T1000 (cell line): ENCODE measurements around the gene TMEM14A.
"Not testable (repeated sequence)": the region's sequence is repeated elsewhere in the genome, so short reads cannot be mapped to it uniquely, and the experiment has no call there.

Experiments
- DNase-seq: peaks from one replicate; lab custom pipeline; 2025; ENCODE audit warnings: mixed read lengths; lab: John Stamatoyannopoulos, UW

The TMEM14A gene

DNA sequence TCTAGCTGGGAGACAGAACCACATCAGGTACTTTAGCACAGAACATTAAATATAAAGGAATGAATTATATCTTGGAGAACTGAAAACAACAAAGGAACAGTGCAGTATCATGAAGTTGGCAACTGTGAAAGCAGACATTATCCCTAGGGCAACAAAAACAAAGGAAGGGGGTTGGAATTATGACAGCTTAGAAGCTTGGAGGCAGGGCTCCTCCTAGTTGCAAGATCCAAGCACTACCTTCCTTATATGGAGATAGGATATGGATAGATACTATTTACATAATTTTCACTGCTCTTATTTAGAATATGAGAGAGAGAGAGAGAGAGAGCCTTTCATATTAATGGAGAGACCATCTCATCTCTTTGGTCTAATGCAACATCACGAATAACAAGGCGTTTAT is 27.0 kb downstream of the TMEM14A start:
- DNase-seq: no peak

DNA sequence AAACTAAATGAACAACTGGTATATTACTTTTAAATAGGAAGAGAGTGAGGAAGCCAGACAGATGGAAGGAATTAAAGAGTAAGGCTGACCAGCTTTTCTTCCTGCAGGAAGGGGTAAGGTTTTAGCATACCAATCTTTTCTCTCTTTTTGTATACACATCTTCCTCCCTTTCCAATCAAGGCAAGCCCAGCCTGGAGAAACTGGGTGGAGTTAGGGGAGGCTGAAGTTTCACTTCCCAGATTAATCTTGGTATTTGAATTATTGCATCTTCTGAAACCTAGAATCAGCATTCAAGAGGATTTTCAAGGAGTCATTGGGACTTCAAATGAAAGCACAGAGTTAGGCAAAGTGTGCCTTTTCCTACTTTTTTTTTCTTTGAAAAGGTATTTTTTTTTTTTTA is 33.1 kb downstream of the TMEM14A start:
- no peak for DNase-seq

DNA sequence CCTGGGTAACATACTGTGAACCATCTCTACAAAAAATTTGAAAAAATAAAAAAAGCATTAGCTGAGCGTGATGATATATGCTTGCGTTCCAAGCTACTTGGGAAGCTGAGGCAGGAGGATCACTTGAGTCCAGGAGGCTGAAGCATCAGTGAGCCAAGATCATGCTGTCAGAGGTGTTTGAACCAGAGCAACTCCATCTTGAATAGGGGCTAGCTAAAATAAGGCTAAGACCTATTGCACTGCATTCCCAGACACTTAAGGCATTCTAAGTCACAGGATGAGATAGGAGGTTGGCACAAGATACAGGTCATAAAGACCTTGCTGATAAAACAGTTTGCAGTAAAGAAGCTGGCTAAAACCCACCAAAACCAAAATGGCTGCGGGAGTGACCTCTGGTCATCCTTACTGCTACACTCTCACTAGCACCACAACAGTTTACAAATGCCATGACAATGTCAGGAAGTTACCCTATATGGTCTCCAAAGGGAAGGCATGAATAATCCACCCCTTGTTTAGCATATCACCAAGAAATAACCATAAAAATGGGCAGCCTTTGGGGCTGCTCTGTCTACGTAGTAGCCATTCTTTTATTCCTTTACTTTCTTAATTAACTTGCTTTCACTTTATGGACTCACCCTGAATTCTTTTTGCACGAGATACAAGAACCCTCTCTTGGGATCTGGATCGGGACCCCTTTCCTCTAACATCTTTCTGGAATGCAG is 34.0 kb downstream of the TMEM14A start:
- not testable (repeated sequence) for DNase-seq

DNA sequence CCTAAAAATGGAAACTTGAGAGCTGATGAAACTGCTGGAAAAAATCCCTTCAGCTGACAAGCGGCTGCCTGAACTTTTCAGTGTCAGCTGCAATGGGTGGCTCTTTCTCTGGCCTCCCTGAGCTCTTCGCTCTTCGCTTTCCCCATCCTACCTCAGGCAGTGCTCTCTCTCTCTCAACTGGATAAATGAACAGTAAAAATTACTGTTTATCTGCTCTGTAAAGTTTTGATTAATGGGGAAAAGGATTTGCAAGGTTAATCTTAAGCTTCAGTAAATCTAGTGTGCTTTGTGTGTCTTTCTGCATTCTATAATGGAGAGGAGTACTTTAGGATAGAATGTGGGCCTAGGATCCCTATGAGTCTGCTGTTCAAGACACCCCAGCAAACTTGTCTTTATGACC is 35.1 kb downstream of the TMEM14A start:
- no peak for DNase-seq

DNA sequence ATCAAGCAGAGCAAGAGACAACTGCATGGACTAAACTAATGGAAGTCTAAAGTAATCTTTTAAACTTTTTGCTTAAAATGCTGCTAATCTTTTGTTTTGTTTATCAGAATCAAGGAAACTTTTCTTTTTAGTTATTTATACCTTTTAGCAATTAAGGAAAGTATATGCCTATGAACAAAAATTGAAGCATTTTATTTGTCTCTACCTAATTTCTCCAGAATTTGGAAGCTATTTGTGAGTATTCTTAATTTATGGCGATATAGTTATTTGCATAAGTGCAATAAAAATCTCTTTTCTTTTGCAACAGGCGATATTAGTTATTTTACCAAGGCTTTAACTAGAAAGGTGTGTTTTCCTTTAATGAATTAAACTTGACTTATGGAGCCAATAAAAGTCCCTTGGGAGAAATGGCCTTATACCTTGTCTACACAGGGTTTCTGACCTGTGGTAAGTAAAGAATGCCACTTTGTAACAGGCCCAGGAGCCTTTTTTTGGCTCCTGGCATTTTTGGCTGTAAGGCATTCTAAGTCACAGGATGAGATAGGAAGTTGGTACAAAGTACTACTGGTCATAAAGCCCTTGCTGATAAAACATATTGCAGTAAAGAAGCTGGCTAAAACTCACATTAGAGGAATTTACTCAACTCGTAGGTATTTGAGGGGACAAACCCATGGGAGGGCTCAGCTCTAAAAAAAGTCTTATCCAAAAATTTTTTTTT is 37.2 kb downstream of the TMEM14A start:
- no peak for DNase-seq

DNA sequence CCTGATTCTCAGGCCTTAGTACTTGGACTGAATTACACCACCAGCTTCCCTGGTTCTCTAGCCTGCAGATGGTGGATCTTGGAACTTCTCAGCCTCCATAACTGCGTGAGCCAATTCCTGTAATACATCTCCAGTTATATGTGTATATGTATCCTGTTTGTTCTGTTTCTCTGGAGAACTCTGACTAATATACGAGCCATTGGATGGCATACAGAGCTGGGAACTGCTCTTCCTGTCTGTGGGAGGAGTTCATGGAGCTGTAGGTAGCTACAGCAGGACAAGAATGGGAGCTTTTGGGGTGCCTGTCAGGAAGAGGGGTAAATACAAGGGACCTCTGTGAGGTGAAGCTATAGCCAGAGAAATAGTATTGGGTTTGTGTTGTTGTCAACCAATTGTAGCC is 41.2 kb downstream of the TMEM14A start:
- DNase-seq: no peak

DNA sequence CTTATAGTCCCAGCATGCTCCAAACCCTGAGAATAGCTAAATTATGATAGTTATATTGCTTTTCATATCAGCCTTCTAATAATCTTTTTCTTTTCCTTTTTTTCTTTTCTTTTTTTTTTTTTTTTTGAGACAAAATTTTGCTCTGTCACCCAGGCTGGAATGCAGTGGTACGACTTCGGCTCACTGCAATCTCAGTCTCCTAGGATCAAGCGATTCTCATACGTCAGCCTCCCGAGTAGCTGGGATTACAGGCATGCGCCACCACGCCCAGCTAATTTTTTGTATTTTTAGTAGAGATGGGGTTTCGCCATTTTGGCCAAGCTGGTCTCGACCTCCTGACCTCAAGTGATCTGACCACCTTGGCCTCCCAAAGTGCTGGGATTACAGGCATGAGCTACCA is 43.8 kb downstream of the TMEM14A start:
- DNase-seq: not testable (repeated sequence)

DNA sequence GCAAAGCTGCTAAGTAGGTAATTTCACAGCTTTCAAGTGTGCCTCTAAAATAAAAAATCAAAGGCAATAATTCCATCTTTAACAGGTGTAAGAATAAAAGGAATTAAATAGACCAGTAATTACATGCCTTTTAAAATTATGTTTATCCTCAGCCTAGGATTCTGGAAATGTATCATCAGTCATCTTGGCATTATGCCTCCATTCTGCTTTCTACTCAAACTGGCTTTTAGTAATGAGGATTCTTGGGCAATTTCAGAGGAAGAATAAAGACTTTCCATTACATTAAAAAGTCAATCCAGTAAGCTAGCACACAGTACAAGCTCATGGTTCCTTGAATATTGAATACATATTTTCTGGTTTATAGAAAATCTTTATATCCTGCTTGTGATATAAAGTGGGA is 47.6 kb downstream of the TMEM14A start:
- DNase-seq: no peak

DNA sequence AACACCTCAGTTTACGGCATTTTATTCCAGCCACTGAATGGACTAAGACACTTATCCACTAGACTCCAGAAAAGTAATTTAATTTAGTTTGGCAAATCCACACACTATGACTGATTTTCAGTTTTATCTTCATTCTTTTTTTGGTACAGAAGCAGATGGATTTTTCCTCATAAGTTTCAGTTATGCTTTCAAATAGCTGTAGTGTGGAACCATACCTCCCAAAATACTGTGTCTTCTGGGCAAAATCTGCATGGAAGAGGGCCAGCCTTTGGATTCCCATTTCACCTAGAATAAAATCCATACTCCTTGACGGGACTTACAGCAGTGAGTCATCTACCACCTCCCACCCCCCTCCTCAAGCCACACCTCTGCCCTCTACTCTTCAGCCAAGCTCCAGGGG is 49.4 kb downstream of the TMEM14A start:
- DNase-seq: no peak

DNA sequence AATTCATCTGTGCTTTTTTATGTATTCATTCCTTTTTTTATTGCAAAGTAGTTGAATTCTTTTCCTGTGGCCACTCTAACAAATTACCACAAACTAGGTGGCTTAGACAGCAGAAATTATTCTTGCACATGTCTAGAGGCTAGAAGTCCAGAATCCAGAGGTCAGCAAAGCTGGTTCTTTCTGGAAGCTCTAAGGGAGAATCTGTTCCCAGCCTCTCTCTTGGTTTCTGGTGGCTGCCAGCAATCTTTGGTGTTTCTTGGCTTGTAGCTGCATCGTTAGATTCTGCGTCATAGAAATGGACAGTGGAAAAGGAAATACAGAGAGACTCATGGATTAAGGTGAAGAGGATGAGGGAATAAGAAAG is 53.1 kb downstream of the TMEM14A start:
- DNase-seq: no peak

DNA sequence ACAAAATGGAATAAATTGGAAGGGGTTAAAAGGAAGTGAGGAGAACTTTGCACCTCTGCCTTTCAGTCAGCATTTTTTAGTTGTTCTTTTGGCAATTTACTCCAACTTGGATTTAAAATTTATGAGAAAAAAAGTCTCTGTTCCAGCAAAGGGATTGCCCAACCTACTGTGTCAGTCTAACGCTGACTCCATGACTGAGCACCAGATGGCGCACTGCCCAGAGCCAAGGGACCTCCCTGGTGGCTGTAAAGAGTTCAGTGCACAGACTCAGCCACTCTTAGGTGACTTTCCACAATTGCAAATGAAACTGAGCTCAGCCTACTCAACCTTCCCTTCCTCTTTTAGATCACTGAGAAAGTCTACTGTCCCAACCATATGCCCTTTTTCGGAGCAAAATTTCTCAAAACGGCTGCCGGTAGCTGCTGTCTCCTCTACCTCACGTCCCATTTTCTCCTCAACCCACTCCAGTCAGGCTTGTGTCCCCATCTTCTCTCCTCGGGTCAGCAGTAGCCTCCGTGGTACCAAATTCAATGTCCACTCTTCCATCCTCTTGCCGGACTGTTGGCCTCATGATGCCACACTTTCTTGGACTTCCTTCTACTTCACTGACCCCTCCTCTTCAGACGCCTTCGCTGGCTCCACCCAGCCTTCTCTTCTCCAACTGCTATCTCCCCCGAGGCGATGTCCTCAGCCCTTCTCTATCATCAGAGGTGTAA is 53.7 kb downstream of the TMEM14A start:
- DNase-seq: peak; percentile 49

DNA sequence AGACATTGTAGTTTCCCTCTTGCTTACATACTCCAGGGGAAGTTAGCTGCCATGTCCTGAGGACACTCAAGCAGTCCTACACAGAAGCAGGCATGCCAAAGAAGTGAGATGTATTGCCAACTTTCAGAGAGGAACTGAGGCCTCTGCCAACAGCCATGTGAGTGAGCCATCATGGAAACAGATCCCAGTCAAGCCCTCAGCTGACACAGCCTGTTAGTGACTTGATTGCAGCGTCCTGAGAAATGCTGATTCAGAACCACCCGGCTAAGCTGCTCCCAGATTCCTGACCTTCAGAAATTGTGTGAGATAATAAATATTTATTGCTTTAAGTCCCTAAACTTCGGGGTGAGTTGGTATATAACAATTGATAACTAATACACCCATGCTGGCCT is 54.2 kb downstream of the TMEM14A start:
- no peak for DNase-seq

DNA sequence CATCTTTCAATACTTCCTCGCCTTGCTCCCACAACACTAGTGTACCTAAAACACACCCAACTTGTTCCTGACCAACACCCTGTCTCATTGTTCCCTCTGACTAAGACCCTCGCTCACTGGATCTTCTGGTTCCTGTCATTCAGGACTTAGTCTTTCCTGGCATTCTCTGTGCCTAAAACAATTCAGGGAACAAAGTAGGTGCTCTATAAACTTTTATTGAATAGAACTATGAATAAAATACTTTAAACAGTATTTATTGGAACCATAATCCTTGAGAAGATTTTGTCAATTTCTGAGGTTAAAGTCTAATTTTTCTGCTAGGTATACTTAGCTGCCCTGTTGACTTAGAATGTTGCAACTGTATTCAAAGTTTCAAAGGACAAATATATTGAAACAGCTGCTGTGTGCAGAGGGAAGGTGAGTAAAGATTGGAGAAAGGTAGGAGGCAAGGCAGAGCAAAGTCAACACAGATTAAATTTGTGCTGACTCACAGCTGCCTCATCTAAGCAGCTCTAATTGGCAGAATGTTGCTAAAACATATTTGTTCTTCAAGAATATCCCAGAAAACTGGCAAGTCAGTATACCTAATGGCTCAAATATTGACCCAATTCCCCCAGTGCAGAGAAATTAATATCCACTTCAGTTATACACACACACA is 54.8 kb downstream of the TMEM14A start:
- no peak for DNase-seq

DNA sequence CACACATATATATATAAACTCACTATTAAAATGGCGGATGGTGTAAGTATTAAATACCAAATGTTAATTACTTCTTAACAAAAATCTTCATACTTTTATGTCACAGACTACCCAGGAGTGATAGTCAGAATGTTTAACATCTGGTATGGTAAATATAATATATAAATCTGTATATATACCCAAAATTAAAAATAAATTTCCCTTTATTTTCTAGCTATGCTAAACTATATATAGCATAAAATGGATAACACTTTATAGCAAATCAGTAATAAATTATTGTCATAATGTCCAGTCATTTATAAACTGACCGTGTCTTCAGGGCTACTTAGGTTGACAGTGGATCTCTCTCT is 55.3 kb downstream of the TMEM14A start:
- no peak for DNase-seq

DNA sequence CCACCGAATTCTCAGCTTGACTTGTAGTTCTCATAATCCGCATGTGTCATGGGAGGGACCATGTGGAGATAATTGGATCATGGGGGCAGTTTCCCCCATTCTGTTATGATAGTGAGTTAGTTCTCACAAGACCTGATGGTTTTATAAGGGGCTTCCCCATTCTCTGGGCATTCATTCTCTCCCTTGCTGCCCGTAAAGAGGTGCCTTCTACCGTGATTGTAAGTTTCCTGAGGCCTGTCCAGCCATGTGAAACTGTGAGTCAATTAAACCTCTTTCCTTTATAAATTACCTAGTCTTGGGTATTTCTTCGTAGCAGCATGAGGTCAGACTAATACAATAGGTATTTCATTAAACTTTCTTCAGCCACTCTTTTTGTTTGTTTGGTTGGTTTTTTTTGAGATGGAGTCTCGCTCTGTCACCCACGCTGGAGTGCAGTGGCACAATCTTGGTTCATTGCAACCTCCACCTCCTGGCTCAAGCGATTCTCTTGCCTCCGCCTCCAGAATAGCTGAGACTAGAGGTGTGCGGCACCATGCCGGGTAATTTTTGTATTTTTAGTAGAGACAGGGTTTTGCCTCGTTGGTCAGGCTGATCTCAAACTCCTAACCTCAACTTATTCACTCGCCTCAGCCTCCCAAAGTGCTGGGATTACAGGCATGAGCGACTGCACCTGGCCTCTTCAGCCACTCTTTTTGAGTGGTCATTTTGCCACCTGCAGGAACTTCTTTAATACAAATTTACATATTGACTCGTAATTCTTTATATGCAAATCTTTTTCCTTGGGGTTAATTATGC is 56.0 kb downstream of the TMEM14A start:
- no peak for DNase-seq

DNA sequence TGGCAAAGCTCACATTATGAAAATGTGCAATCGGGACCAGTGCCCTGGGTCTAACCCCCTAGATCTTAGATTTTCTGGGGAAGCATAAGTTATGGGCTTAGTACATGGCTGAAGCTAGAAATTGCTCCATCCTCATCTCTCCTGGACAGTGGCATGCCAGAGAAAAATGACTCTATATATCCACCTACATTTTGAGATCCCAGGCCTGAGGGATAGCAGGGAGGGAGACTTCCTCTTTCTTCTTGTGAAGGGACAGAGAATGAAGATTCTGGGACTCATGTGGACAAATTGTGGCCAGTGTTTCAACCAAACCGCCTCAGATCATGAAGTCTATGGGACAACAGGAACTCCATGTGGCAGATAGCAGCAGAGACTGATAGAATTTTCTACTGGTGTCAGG is 57.0 kb downstream of the TMEM14A start:
- DNase-seq: no peak

DNA sequence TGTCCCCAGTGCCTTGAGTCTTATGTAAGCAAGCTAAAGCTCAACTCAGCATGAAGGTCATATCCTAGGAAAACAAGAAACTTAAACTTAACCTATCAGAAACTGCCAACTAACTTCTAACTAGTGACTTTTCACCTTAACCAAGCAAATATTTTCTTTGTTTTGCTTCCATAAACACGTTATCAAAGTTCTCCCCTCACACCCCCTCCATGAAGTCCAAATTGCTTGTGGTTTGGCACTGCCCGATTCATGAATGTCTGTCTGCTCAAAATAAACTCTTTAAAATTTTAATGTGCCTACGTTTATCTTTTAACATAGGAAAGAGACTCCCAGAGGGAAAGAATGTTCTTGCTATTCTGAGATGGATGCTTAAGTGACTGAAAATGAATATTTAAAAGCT is 57.5 kb downstream of the TMEM14A start:
- DNase-seq: no peak

DNA sequence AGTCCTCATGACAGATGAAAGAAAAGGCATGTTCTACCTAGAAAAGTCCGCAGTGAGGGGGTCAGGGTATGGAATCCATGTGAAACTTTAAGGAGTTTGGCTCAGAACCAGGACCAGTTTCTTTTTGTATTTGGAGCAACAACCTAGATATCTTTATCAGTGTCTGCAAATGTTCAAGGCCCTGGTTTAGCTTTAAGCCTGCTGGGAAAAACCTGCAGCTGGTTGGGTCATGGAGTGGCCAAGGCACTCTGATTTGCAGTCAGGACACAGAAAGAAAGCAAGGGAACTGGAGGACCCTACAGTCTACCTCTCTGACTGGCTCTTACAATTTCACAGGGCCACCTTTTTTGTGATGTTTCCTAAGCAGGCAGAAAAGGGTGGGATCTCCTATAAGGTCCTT is 58.7 kb downstream of the TMEM14A start:
- no peak for DNase-seq

DNA sequence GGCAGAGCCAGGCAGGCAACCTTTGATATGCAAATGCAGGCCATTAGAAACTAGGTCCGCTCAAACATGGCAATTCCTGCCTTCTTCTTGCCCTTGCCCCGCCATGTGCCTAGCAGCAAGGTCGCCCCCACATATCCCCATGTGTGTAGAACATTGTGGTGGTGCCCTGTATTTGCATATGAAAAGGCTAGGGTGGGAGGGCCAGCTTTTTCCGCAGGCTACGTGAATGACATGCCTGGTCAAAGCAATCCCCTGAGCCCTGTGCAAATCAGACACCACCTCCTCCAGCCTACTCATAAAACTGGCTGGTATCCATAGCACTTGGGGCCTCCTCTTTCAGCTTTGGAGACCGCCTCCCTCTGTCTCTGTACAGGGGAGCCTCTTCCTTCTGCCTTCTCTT is 60.8 kb downstream of the TMEM14A start:
- DNase-seq: no peak

DNA sequence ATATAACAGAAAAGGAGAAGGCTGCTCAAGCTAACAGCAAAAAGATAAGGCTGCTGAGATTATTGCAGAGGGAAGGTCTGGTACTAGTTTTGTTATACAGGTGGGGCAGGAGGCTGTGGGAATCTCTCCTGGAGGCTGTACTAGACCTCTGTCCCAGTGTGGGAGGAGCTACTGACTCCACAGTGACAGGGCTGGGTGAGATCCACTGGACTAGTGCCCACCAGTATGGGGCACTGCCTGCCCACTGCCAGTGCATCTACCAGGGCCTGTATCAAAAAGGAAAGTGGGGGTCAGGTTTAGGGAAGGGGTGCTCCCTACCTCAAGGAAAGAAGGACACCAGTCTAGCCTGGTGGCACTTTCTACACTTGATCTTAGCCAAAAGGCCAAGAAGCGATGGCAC is 62.3 kb downstream of the TMEM14A start:
- no peak for DNase-seq

DNA sequence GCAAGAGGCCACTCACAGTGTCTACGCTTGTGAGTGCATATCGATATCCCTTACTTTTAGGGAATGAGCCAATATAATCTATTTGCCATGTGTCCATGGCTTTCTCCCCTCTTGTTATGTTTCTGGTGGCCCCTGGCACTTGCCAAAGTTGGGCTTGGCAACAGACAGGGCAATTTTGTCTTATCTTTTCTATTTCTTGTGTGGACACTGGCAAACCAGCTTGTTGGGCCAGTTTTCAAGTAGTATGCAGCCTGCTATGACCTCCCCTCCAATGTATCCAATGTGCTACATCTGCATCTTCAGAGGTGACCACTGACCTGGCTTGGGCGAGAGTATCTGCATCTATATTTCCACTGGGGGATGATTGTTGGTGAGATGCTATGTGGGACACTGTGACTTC is 63.2 kb downstream of the TMEM14A start:
- DNase-seq: no peak

DNA sequence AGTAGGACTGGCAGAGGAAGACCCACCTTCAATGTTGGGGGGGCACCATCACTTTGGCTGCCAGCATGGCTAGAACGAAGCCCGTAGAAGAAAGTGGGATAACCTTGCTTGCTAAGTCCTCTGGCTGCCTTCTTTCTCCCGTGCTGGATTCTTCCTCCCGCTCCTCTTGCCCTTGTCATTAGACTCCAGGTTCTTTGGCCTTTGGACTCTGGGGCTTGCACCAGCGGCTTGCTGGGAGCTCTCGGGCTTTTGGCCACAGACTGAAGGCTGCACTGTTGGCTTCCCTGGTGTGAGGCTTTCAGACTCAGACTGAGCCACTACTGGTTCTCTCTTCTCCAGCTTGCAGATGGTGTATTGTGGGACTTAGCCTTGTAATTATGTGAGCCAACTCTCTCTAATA is 64.2 kb downstream of the TMEM14A start:
- DNase-seq: no peak
